Smooth muscle cell (in vitro differentiated cells): ENCODE results near the gene ARSG. TPM values are rescaled to one million over a fixed set of nuclear protein-coding genes. Genes with fewer than 3 reads are reported as not detected.

Experiments
- DNase-seq: peaks from one replicate; lab custom pipeline; 2025; ENCODE audit not compliant: unreplicated experiment; lab: John Stamatoyannopoulos, UW
- H2AFZ ChIP-seq: fragments of 200-600 bp; sonication (generic); 2 replicates; pipeline ENCODE4 v1.6.0; 2016; ENCODE audit warnings: antibody characterized with exemption, low read depth, mild to moderate bottlenecking
- H3F3A ChIP-seq: fragments of 200-600 bp; sonication (generic); 2 replicates; pipeline ENCODE4 v1.6.0; 2017; ENCODE audit warnings: antibody characterized with exemption, low read depth
- H3K27ac ChIP-seq: fragments of 200-600 bp; sonication (generic); 2 replicates; pipeline ENCODE4 v1.5.1; 2016; ENCODE audit warnings: low read depth, mild to moderate bottlenecking
- H3K27me3 ChIP-seq: fragments of 200-600 bp; sonication (generic); 2 replicates; pipeline ENCODE4 v1.6.1; 2016; ENCODE audit warnings: low read depth, mild to moderate bottlenecking
- H3K36me3 ChIP-seq: fragments of 200-600 bp; sonication (generic); 2 replicates; pipeline ENCODE4 v1.5.1; 2016; ENCODE audit warnings: low read depth
- H3K4me1 ChIP-seq: fragments of 200-600 bp; sonication (generic); 2 replicates; pipeline ENCODE4 v1.5.1; 2016; ENCODE audit warnings: low read depth
- H3K4me2 ChIP-seq: fragments of 200-600 bp; sonication (generic); 2 replicates; pipeline ENCODE4 v1.6.0; 2016; ENCODE audit warnings: mild to moderate bottlenecking
- H3K4me3 ChIP-seq: fragments of 200-600 bp; sonication (generic); 2 replicates; pipeline ENCODE4 v1.5.1; 2016; ENCODE audit warnings: mild to moderate bottlenecking
- H3K79me2 ChIP-seq: fragments of 200-600 bp; sonication (generic); 2 replicates; pipeline ENCODE4 v1.6.0; 2016; ENCODE audit warnings: low read depth, mild to moderate bottlenecking
- H3K9ac ChIP-seq: fragments of 200-600 bp; sonication (generic); 2 replicates; pipeline ENCODE4 v1.6.0; 2016; ENCODE audit warnings: low read depth
- H3K9me3 ChIP-seq: fragments of 200-600 bp; sonication (generic); replicated peaks from 2 replicates; pipeline ENCODE4 v1.5.1; 2016; ENCODE audit warnings: low read depth
- H4K20me1 ChIP-seq: fragments of 200-600 bp; sonication (generic); 2 replicates; pipeline ENCODE4 v1.6.0; 2016; ENCODE audit warnings: low read depth
- WGBS: methylation state at CpG from one replicate; pipeline ENCODE4 v1.1.7; 2016; ENCODE audit warnings: low lambda C conversion rate; 5-methylcytosine and 5-hydroxymethylcytosine counted together
- microRNA counts: library from miRNA; unstranded; fragments of <30 nt; microRNA quantifications from one replicate; lab custom pipeline; 2016
- microRNA-seq: library from miRNA; unstranded; fragments of <30 nt; microRNA quantifications from one replicate; pipeline ENCODE4, GENCODE V29; 2016; ENCODE audit warnings: borderline number of aligned reads
- polyA plus RNA-seq: library from polyadenylated mRNA; unstranded; fragments of >200 nt; fragmentation: Nextera tagmentation; extraction: Ambion mirVana; gene quantifications from 2 replicates; pipeline ENCODE4 v1.2.1, GENCODE V29; 2016
- small RNA-seq: library from RNA; depleted of rRNA; stranded (forward); fragments of <200 nt; gene quantifications from one replicate; pipeline ENCODE3, GENCODE V24; 2014
- total RNA-seq: library from RNA; depleted of rRNA; stranded (reverse); fragments of >200 nt; gene quantifications from 2 replicates; pipeline ENCODE4 v1.2.3, GENCODE V29; 2014
- TF ChIP-seq, protein P1 (sequence below): fragments of 200-600 bp; sonication (generic); IDR thresholded peaks from 2 replicates; pipeline ENCODE4 v1.5.1; 2017; ENCODE audit warnings: borderline replicate concordance, mild to moderate bottlenecking, antibody characterized with exemption; ENCODE audit not compliant: insufficient read depth, poor library complexity, severe bottlenecking

Gene ARSG
- total and polyA plus RNA-seq, 2 experiments from 2014 or later, result 1.0 to 2.4 TPM

DNA sequence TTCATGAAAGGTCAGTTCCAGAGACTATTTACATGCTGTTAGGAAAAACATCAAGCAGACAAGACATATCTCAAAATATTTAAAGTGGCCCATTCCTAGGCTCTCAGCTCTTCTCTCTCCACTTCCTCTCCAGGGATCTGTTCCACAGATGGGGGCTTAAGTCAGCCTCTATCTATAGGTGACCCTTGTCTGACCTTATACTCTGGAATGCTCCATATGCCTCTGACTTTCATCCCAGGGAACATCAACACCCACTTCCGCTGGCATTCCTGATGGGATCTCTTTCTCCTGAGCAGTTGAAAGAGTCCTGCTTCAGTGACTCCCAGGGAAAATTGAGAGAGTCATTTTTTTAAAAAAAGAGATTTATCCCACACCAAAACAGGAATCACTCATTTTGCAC is 177.5 kb downstream of the ARSG start:
- H3K79me2 ChIP-seq, result no peaks in the 10 kb centered on the region
- H3K27me3 ChIP-seq, result no peaks in the 10 kb centered on the region
- H3K9ac ChIP-seq, result no peak overlapping the region
- peak overlapping the region; percentile 24 for H2AFZ ChIP-seq
- no peaks in the 10 kb centered on the region for H3K9me3 ChIP-seq
- 16% methylated on average over 1 of the region's 1 CpG for WGBS
- peak overlapping the region; percentile 50 for H3K4me2 ChIP-seq
- H3F3A ChIP-seq, result no peaks in the 10 kb centered on the region
- peaks cover 7% of the 10 kb centered on the region for H3K4me1 ChIP-seq
- DNase-seq, result no peak
- H3K4me3 ChIP-seq, result no peak overlapping the region
- no peaks in the 10 kb centered on the region for H3K36me3 ChIP-seq
- peak overlapping the region; percentile 52 for H3K27ac ChIP-seq
- TF ChIP-seq, protein P1, sequence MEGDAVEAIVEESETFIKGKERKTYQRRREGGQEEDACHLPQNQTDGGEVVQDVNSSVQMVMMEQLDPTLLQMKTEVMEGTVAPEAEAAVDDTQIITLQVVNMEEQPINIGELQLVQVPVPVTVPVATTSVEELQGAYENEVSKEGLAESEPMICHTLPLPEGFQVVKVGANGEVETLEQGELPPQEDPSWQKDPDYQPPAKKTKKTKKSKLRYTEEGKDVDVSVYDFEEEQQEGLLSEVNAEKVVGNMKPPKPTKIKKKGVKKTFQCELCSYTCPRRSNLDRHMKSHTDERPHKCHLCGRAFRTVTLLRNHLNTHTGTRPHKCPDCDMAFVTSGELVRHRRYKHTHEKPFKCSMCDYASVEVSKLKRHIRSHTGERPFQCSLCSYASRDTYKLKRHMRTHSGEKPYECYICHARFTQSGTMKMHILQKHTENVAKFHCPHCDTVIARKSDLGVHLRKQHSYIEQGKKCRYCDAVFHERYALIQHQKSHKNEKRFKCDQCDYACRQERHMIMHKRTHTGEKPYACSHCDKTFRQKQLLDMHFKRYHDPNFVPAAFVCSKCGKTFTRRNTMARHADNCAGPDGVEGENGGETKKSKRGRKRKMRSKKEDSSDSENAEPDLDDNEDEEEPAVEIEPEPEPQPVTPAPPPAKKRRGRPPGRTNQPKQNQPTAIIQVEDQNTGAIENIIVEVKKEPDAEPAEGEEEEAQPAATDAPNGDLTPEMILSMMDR, result no peak
- no peaks in the 10 kb centered on the region for H4K20me1 ChIP-seq

MicroRNAs encoded within 50 kb of the gene (microRNA counts, 767-probe panel; counts per million panel counts)
- 183 counts per million for microRNA hsa-miR-635 (lab: Ali Mortazavi, UCI)

Small RNAs within 50 kb of the gene (microRNA-seq; reads per million reads assigned to microRNA genes)
- gene MIR635, result not detected

Small RNAs within 50 kb of the gene (small RNA-seq; reads per million reads assigned to genes)
- 1.1 reads per million, percentile 31 among the genes with 10 or more reads in this experiment for gene MIR635

Other genes starting within 250 kb of the ARSG start
- 66.3 and 89.7 TPM in 2 replicates for gene AMZ2, start 43.5 kb upstream of the ARSG start, total RNA-seq
- 74.8 and 75.5 TPM in 2 replicates for gene AMZ2, start 43.5 kb upstream of the ARSG start, polyA plus RNA-seq
- 0.04 TPM in 2 replicates for gene SLC16A6, start 368 bp upstream of the ARSG start, total RNA-seq
- gene SLC16A6, start 368 bp upstream of the ARSG start, polyA plus RNA-seq, result not detected in 2 replicates
- 177 and 196 TPM in 2 replicates for gene WIPI1, start 166.0 kb downstream of the ARSG start, total RNA-seq
- gene WIPI1, start 166.0 kb downstream of the ARSG start, polyA plus RNA-seq, result 169 and 188 TPM in 2 replicates
- gene PRKAR1A, start 220.9 kb downstream of the ARSG start, total RNA-seq, result 340 and 393 TPM in 2 replicates
- 274 and 302 TPM in 2 replicates for gene PRKAR1A, start 220.9 kb downstream of the ARSG start, polyA plus RNA-seq